ENCODE measurements around the gene CBFA2T2.

DNA sequence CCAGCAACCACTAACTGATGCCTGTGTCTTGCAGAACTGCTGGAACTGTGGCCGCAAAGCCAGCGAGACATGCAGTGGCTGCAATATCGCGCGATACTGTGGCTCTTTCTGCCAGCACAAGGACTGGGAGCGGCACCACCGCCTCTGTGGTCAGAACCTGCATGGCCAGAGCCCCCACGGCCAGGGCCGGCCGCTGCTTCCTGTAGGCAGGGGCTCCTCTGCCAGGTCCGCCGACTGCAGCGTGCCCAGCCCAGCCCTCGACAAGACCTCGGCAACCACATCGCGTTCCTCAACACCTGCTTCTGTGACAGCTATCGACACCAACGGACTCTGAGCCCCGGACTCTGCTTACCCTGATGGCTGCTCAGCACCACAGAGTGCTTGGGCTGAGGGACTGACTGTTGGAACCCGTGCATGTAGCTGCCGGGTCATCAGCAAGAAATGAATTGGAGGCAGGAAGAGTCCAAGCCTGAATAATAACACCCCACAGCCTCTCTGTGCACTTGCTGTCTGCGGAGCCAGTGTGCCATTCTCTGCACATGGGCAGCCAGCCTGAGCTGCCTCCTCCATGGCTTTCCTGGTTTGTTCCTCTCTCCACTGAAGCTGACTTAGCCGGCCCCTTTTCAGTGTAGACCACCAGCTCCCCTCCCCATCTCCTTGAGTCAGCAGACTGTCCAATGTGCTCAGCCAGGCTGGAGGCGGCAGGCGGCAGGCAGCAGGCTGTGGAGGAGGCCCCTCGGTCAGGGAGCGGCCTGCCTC, 154.6 kb downstream of the CBFA2T2 start:
- TF ChIP-seq CTCF (IDR thresholded peaks at IDR 0.05) = no peak
- no peak for TF ChIP-seq EP300 (IDR thresholded peaks at IDR 0.05)
- no peak for TF ChIP-seq POLR2A (IDR thresholded peaks at IDR 0.05)
- no peak for TF ChIP-seq POLR2AphosphoS5 (IDR thresholded peaks at IDR 0.05)

All from stomach (tissue), 4 donors.